GM12873 (cell line): Measurements from ENCODE around the gene RMI2.

Source experiments
- CTCF ChIP-seq: IDR thresholded peaks from 2 replicates; pipeline ENCODE4 v1.5.1; 2012; ENCODE audit warnings: low read depth, mild to moderate bottlenecking, moderate library complexity, low read length, control low read depth; ENCODE audit not compliant: insufficient read depth; ENCODE audit errors: missing control alignments

RMI2 gene

GRCh38 chr16:11334831-11335404, 10.3 kb upstream of the RMI2 start:
- no peak for TF ChIP-seq CTCF

DNA sequence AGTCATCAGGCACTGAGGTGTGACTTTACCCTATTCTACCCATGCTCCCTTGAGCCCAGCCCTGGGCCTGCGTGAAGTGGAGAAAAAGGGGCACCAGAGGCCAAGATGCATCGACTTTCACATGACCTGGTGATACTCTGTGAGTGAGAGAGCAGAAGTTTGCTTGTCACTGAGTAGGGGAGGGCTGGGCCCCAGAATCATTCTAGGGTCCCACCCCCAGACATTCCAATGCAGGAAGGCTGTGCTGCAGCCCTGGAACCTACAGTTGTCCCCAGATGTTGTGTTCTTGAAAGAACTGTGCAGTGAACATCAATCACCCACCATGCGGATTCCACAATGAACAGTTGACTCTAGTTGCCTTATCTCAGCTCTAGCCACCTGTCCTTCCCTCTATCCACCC, 6.2 kb upstream of the RMI2 start:
- no peak for TF ChIP-seq CTCF

GRCh38 chr16:11340710-11341109, 4.5 kb upstream of the RMI2 start:
- no peak for TF ChIP-seq CTCF

DNA sequence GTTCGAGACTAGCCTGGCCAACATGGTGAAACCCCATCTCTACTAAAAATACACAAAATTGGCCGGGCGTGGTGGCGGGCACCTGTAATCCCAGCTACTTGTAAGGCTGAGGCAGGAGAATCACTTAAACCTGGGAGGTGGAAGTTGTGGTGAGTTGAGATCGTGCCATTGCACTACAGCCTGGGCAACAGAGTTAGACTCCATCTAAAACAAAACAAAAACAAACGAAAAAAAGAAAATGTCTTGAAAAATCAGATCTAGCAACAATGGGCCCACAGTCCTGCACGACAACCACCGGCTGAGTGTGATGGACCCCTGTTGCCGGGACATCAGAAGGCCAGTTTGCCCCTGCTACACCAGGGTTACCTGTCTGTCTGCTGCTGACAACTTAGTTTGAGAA, 3.9 kb upstream of the RMI2 start:
- TF ChIP-seq CTCF: no peak

- no peak for TF ChIP-seq CTCF
Measured at GRCh38 chr16:11342021-11342855, 3.0 kb upstream of the RMI2 start.

- TF ChIP-seq CTCF: no peak
Measured at GRCh38 chr16:11346700-11347319, 1.6 kb downstream of the RMI2 start.

- TF ChIP-seq CTCF: no peak
Measured at GRCh38 chr16:11347831-11348230, 2.6 kb downstream of the RMI2 start.
